ENCODE measurements around the gene LRRC7. TPM values are rescaled to one million over a fixed set of nuclear protein-coding genes. Genes with fewer than 3 reads are reported as not detected.

Gene LRRC7
- total RNA-seq, 2 experiments from 2014 or later: 0.14 TPM; not detected in 1

DNA sequence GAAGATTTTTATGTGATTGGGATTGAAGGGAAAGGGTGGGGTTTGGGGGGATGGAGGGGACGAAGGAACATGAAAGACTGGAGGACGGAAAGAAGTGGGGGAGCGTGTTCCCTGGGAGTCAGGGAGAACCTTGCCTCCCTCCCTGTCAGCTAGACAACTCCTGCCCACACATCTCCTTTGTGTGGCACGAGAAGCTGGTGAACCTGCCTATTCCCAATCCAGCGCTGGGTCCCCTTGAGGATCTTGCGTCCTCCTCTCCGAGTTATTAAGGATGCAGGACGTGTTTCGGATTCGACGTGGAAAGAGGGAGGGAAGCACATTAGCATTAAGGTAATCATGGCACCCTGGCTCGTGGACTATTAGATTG, 1.4 kb downstream of the LRRC7 start:
- peaks cover 2% of the 10 kb centered on the region for H3K9me3 Mint-ChIP-seq
- H3K27me3 Mint-ChIP-seq: peaks cover 61% of the 10 kb centered on the region
- peaks cover 4% of the 10 kb centered on the region for H3K36me3 Mint-ChIP-seq
- no peak for DNase-seq
- peak overlapping the region; percentile 3 for H3K4me3 Mint-ChIP-seq
- peaks cover 8% of the 10 kb centered on the region for H3K4me1 Mint-ChIP-seq
- H3K27ac Mint-ChIP-seq: no peak overlapping the region

DNA sequence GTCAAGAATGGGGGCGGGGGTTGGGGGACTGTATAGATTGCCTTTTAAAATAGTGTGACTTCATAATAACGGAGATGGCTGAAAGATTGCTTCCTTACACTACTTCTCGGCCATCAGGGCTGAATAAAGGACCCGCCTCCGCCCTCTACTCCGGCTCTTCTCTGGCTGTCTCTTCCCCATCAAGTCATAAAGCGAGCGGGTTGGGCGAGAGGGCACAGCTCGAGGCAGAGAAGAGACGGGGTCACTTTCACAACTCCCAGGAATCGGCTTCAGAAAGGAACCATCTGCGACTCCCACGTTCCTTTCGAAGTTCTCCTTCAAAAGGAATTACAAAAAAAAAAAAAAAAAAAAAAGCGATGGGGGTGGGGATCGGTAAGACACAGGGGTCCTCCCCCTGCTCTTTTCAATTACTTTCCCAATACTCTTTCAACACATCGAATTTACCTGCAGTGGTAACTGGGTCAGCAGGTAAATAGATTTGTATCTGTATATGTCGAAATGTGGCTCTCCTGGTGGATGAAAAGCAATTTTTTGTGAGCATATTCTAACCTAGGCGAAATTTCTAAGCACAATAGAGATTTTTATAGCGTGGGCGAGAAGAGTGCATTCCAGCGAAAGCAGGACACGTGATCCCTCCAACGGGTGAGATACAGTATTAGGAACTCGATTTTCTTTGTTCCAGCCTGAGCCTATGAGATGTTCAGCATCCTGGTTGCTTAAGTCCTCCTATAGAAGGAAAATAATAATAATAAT, 2.0 kb downstream of the LRRC7 start:
- H3K27ac Mint-ChIP-seq: no peak overlapping the region
- H3K4me1 Mint-ChIP-seq: peaks cover 8% of the 10 kb centered on the region
- peaks cover 2% of the 10 kb centered on the region for H3K9me3 Mint-ChIP-seq
- H3K36me3 Mint-ChIP-seq: peaks cover 4% of the 10 kb centered on the region
- no peak overlapping the region for H3K4me3 Mint-ChIP-seq
- DNase-seq: no peak
- peaks cover 57% of the 10 kb centered on the region for H3K27me3 Mint-ChIP-seq

DNA sequence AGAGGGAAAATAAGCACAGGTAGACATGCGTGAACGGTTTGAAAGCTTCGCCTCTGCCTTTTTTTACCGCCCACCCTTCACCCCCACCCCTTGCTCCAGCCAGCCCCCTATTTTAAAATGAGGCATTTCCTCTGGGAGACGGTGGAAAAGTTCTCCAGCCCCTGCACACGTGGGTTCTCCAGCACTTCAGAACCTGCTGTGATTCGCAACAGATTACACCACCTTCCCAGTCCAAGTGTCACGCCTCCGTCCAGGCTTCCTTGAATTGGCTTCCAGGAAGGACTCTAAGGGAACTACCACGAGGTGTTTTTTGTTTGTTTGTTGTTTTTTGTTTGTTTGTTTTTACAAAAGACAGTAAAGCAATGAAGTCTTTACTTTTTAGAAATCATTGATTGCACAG, 2.6 kb downstream of the LRRC7 start:
- DNase-seq: no peak
- H3K36me3 Mint-ChIP-seq: peaks cover 4% of the 10 kb centered on the region
- H3K27me3 Mint-ChIP-seq: peaks cover 51% of the 10 kb centered on the region
- H3K27ac Mint-ChIP-seq: no peak overlapping the region
- H3K9me3 Mint-ChIP-seq: peaks cover 2% of the 10 kb centered on the region
- peaks cover 8% of the 10 kb centered on the region for H3K4me1 Mint-ChIP-seq
- H3K4me3 Mint-ChIP-seq: no peak overlapping the region

DNA sequence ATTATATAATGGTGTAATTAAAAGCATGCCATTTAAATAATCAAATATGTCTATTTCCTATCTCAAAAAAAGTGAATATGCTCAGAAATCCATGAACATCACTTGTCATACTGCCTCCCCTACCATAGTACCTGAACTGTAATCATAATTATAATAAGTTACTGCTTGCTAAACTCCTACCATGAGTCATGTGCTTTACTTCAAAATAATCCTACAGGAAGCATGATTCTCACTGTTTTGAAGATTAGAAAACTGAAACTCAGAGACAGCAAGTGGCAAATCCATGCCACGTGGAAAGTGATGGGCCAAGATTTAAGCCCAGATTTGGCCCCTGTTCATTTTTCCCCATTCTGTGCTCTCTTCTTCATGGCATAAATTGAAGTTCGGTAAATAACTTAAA, 5.2 kb downstream of the LRRC7 start:
- H3K4me1 Mint-ChIP-seq: peaks cover 3% of the 10 kb centered on the region
- H3K9me3 Mint-ChIP-seq: peaks cover 2% of the 10 kb centered on the region
- H3K36me3 Mint-ChIP-seq: peaks cover 2% of the 10 kb centered on the region
- H3K4me3 Mint-ChIP-seq: no peak overlapping the region
- no peak overlapping the region for H3K27ac Mint-ChIP-seq
- peaks cover 28% of the 10 kb centered on the region for H3K27me3 Mint-ChIP-seq
- DNase-seq: no peak

DNA sequence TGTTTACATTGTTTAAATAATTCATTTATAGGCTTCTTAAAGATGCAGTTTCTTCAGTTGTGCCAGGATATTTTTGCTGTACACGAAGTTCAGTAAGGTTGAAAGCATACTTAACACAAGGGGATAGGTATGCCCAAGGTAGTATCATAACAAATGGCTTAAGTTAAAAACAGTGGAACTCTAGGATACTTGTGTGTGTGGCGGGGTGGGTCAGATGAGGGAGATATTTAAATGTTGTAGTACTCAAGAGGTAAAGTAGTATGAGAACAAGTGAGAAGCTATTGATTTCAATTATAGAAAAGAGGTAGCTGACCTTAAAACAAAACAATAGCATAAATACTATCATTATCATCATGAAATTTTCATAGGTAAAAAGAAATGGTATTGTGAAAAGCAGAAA, 6.2 kb downstream of the LRRC7 start:
- Mint-ChIP-seq H3K9me3 (peaks cover 2% of the 10 kb centered on the region), H3K27ac (no peak overlapping the region), H3K36me3 (no peaks in the 10 kb centered on the region), H3K27me3 (peaks cover 20% of the 10 kb centered on the region), H3K4me3 (no peak overlapping the region), H3K4me1 (peaks cover 2% of the 10 kb centered on the region)
- no peak for DNase-seq

DNA sequence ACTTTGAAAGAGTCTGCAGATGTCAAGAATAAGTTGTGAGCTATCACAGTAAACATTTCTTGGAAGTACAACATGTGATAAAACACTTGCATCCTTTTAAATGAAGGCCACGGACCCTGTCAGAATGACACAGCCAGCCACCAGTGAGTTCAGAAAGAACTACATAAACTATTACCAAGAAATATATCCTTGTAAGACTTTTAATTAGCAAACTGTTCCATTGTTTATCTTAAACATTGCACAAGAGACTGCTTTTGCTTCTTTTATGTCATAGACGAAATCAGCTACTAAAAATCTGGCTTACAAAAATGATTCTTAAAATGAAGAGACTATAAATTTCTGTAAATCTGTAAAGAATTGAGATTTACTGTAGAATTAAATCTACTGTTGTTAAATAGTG, 17.9 kb downstream of the LRRC7 start:
- Mint-ChIP-seq H3K36me3 (no peaks in the 10 kb centered on the region), H3K4me1 (no peaks in the 10 kb centered on the region), H3K27ac (no peak overlapping the region), H3K27me3 (no peaks in the 10 kb centered on the region), H3K9me3 (no peaks in the 10 kb centered on the region), H3K4me3 (no peak overlapping the region)
- no peak for DNase-seq

DNA sequence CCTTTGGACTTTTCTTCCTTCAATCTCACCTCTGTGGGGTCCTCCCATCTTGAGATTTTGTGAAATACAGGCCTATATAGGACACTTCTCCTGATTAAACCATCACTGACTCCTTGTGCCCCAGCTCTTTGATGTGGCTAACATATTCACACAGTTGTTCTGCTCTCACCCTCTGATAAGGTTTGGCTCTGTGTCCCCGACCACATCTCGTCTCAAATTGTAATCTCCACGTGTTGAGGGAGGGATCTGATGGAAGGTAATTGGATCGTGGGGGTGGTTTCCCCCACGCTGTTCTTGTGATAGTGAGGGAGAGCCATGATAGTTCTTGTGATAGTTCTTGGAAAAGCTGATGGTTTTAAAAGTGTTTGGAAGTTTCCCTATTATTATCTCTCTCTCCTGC, 19.7 kb downstream of the LRRC7 start:
- H3K4me3 Mint-ChIP-seq: no peak overlapping the region
- no peaks in the 10 kb centered on the region for H3K9me3 Mint-ChIP-seq
- DNase-seq: no peak
- H3K4me1 Mint-ChIP-seq: no peaks in the 10 kb centered on the region
- H3K27me3 Mint-ChIP-seq: no peaks in the 10 kb centered on the region
- H3K36me3 Mint-ChIP-seq: no peaks in the 10 kb centered on the region
- H3K27ac Mint-ChIP-seq: no peak overlapping the region

DNA sequence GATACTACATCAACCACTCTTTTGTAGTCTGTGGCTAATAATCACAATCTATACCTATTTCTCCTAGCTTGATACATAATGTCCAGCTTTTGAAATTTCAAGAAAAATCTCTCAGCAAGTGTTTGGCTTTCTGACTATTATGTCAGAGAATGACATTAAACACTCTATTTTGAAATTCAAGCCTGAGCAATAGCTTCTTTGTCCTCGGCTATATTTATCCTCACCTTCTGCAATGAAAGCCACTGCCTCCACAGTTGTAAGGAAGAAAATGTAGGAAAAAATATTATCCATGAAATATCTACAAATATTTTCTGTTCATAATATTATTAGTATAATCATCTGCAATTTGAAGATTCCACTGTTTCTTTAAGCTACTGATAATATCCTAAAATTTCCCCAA, 22.1 kb downstream of the LRRC7 start:
- Mint-ChIP-seq H3K4me1 (no peaks in the 10 kb centered on the region), H3K27me3 (no peaks in the 10 kb centered on the region), H3K4me3 (no peak overlapping the region), H3K36me3 (no peaks in the 10 kb centered on the region), H3K27ac (no peak overlapping the region), H3K9me3 (no peaks in the 10 kb centered on the region)
- no peak for DNase-seq

DNA sequence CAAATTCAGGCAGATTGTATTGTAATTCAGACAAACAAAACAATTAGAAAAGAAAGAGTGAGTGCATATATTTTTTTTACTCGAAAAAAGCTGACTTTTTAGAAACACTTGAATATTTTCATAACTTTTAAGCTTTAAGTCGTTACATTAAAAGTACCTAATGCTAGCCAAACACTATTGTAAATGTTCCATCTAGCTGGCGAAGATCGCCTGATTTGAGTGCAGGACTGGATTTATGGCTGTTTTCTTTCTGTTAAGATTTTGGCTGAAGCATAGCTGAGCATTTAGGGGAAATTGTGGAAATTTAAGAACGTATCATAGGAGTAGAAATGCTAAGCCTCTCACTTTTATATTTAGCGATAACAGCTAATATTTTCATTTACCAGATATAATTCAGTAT, 24.6 kb downstream of the LRRC7 start:
- H3K27me3 Mint-ChIP-seq: no peaks in the 10 kb centered on the region
- H3K4me1 Mint-ChIP-seq: no peaks in the 10 kb centered on the region
- no peak overlapping the region for H3K27ac Mint-ChIP-seq
- no peak for DNase-seq
- H3K36me3 Mint-ChIP-seq: no peaks in the 10 kb centered on the region
- no peak overlapping the region for H3K4me3 Mint-ChIP-seq
- no peaks in the 10 kb centered on the region for H3K9me3 Mint-ChIP-seq

DNA sequence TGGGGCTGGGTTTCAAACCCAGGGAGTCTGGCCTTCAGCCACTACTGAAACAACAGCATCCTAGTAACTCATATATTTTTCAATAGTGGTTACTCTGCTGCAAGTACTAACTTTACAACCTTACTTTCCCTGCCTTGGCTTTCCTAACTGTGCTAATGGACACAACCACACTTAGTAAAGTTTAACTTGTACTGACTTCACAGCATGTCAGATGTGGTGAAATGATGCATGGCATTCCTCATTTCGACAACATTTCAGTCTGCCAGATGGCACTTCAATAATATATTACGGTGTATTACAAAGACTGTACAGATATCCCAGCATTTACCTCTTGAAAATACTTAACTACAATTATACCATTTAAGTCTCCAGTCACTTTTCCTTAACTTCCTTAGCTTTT, 27.8 kb downstream of the LRRC7 start:
- no peak for DNase-seq
- no peak overlapping the region for H3K27ac Mint-ChIP-seq
- no peaks in the 10 kb centered on the region for H3K27me3 Mint-ChIP-seq
- no peak overlapping the region for H3K4me3 Mint-ChIP-seq
- H3K4me1 Mint-ChIP-seq: no peaks in the 10 kb centered on the region
- no peaks in the 10 kb centered on the region for H3K36me3 Mint-ChIP-seq
- peaks cover 1% of the 10 kb centered on the region for H3K9me3 Mint-ChIP-seq

DNA sequence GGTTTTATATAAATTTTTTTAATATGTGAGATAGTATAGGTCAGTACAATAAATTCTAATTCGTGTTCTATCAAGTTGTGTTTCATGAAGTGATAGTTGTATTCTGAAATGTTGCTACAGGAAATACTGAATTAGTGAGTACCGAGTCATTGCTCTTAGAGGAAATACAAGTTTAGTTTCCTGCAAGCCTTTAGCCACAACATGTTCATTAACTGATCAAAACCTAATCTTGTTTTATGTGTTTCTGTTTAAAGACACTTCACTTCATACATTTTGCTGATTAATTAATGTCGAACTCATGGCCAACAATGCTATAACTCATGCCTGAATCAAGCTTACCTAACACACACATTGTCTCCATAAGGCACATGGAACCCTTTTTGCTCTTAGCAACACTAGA, 43.6 kb downstream of the LRRC7 start:
- H3K4me3 Mint-ChIP-seq: no peak overlapping the region
- no peaks in the 10 kb centered on the region for H3K27me3 Mint-ChIP-seq
- DNase-seq: no peak
- no peaks in the 10 kb centered on the region for H3K36me3 Mint-ChIP-seq
- H3K4me1 Mint-ChIP-seq: no peaks in the 10 kb centered on the region
- no peaks in the 10 kb centered on the region for H3K9me3 Mint-ChIP-seq
- no peak overlapping the region for H3K27ac Mint-ChIP-seq

DNA sequence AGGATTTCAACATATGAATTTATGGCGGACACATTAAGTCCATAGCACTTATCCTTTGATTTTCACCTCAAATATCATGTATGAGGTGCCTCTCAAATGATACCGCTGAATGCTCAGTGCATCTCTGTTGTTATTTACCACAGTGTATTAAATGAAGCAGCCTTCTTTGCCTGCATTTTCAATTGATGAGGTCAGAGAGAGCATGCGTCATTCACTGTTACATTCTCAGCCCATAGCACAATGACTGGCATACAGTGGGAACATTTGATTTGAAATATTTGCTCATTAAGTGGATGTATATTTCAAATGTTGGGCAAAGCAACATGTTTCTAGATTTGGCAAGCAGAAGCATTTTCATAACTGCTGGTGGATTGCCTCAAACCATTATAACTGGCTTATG, 45.7 kb downstream of the LRRC7 start:
- H3K4me1 Mint-ChIP-seq: no peaks in the 10 kb centered on the region
- no peaks in the 10 kb centered on the region for H3K27me3 Mint-ChIP-seq
- no peaks in the 10 kb centered on the region for H3K9me3 Mint-ChIP-seq
- no peak overlapping the region for H3K27ac Mint-ChIP-seq
- no peaks in the 10 kb centered on the region for H3K36me3 Mint-ChIP-seq
- DNase-seq: no peak
- H3K4me3 Mint-ChIP-seq: no peak overlapping the region

DNA sequence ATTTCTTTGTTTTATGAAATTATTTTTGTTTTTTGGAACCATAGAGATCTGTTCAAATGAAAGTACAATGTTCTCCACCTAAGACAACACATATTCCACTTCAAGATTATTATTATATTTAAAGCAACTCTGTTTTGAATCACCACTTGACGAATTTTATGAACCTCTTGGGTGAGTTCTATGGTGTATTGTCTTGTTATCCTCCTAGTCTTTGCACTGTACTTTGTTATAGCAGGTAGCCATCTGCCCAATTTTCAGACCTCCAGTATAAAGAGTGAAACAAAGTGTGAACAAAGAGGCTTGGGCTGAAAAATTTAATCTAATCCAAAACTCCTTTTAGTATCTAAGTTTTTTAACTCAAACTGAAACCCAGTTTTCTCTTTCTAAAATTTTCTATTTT, 71.0 kb downstream of the LRRC7 start:
- no peaks in the 10 kb centered on the region for H3K27me3 Mint-ChIP-seq
- no peak for DNase-seq
- no peak overlapping the region for H3K27ac Mint-ChIP-seq
- H3K36me3 Mint-ChIP-seq: no peaks in the 10 kb centered on the region
- H3K4me3 Mint-ChIP-seq: no peak overlapping the region
- no peaks in the 10 kb centered on the region for H3K4me1 Mint-ChIP-seq
- no peaks in the 10 kb centered on the region for H3K9me3 Mint-ChIP-seq

DNA sequence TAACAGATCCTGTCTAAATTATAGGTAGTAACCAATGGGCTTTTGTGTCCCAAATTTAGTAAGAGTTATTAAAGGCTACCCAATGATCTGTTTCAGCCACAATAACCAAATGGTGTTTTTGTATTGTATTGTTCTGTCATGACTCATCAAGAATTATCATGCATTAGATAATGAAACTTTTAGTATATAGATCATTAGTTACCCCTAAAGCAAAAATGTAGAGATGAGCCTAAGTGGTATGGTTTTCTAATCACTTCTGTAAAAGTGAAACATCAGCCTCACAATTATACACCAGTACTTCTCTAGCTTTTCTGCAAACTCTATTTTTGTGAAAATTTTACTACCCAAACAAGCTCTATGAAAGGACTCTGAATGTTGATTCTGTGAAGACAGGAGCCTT, 71.4 kb downstream of the LRRC7 start:
- H3K27ac Mint-ChIP-seq: no peak overlapping the region
- H3K4me1 Mint-ChIP-seq: no peaks in the 10 kb centered on the region
- H3K9me3 Mint-ChIP-seq: no peaks in the 10 kb centered on the region
- H3K4me3 Mint-ChIP-seq: no peak overlapping the region
- no peak for DNase-seq
- no peaks in the 10 kb centered on the region for H3K27me3 Mint-ChIP-seq
- H3K36me3 Mint-ChIP-seq: no peaks in the 10 kb centered on the region

DNA sequence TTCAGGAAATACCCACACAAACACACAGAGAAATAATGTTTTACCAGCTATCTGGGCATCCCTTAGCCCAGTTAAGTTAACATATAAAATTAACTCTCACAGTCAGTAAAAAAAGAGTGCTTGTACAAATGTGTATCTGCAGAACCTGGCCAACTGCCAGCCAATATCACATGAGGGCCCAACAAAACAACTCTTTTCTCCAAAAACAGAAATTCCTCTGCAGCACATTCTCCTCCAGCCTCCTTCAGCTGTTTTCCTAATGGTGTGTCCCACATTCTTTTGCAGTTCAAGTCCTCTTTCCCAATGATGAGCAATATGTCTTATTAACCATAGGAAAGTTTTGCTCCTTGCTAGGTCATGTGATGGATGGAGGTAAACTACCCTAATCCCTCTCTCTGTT, 75.5 kb downstream of the LRRC7 start:
- H3K36me3 Mint-ChIP-seq: no peaks in the 10 kb centered on the region
- no peaks in the 10 kb centered on the region for H3K27me3 Mint-ChIP-seq
- no peak overlapping the region for H3K4me3 Mint-ChIP-seq
- no peak overlapping the region for H3K27ac Mint-ChIP-seq
- H3K9me3 Mint-ChIP-seq: no peaks in the 10 kb centered on the region
- DNase-seq: no peak
- H3K4me1 Mint-ChIP-seq: no peaks in the 10 kb centered on the region

DNA sequence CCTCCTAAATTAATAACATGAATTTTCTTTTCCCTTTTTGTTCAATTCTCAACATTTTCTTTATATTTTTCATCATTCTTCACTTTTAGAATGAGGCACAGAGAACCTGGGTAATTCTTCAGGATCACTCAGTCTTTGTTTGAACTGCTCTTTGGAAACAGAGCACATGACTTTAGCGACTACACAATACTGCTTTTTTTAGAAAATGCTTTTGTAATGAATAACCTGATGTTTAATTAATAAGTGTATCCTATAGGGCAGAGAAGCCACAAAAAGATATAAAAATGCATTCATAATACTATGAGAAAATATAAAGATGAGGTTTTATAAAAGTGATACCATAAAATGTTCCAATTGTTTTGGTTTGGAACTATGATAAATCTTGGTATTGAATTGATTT, 77.8 kb downstream of the LRRC7 start:
- H3K27ac Mint-ChIP-seq: no peak overlapping the region

More for the DNA sequence above, 77.8 kb downstream of the LRRC7 start:
- Mint-ChIP-seq H3K27me3 (no peaks in the 10 kb centered on the region), H3K4me1 (no peaks in the 10 kb centered on the region), H3K9me3 (no peaks in the 10 kb centered on the region), H3K4me3 (no peak overlapping the region), H3K36me3 (no peaks in the 10 kb centered on the region)
- no peak for DNase-seq

Data from activated naive CD8-positive, alpha-beta T cell treated with anti-CD3 and anti-CD28 coated beads for 36 hours (primary cell).